Lower leg skin (tissue), 4 donors: ENCODE data around the gene ISCU. TPM values are rescaled to one million over a fixed set of nuclear protein-coding genes. Genes with fewer than 3 reads are reported as not detected.

Experiments
- DNase-seq, 2 donors: peaks; one replicate each; pipeline ENCODE4 v3.0.0-alpha.2; 2019; ENCODE audit warnings: low spot score in 2 of 2
- H3K4me3 ChIP-seq: fragments of 200-600 bp; sonication (generic); 2 replicates; pipeline ENCODE4 v1.5.1; 2017; ENCODE audit warnings: mild to moderate bottlenecking, low read depth; ENCODE audit not compliant: poor library complexity, severe bottlenecking
- POLR2A ChIP-seq, 2 donors: fragments of 450-650 bp; IDR thresholded peaks; one replicate each; pipeline ENCODE4 v1.6.1; 2016 to 2017; ENCODE audit warnings: antibody characterized with exemption in 2 of 2, mild to moderate bottlenecking in 1 of 2, moderate library complexity in 1 of 2
- WGBS, 2 donors: methylation state at CpG; one replicate each; pipeline ENCODE4 v1.1.5; 2018; 5-methylcytosine and 5-hydroxymethylcytosine counted together
- intact Hi-C: fragments of 100-400 bp; cut with DNase I; formaldehyde crosslinking; loops from one replicate; pipeline ENCODE4 v1.15.0; 2023; ENCODE audit warnings: low total_unique reads
- total RNA-seq, 4 donors: library from RNA; depleted of rRNA; stranded (reverse); fragments of >200 nt; gene quantifications; one replicate each; pipeline ENCODE4 v1.1.0, GENCODE V29; 2016
- TF ChIP-seq, protein P1 (sequence below), 3 donors: fragments of 450-650 bp; IDR thresholded peaks; one replicate each; pipeline ENCODE4 v1.5.1; 2016; ENCODE audit warnings: antibody characterized with exemption in 3 of 3, mild to moderate bottlenecking in 3 of 3, moderate library complexity in 2 of 3

The ISCU gene
- total RNA-seq, 4 donors from 2014 or later: 94.7 to 175 (median 137) TPM

DNA sequence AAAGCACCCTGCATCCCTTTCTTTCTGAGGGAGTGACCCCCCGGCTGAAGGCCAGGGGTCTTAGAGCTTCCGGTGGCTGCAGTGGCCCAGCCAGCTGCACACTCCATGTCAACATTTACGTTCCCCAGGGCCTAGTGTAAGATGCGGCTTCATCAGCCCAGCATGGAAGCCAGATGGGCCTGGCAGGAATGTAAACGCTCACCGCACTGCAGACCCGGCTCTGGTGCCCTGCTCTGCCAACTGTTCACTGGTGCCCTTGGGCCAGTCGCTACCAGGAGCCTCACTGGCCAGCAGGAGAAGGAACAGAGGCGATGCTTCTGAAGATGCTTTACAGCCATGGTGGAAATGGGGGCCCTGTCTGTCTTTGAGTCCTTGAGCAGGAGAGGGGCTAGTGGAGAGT, 44.1 kb downstream of the ISCU start:
- intact Hi-C loops: no loop called here
- no peak for DNase-seq
- no peak for TF ChIP-seq POLR2A (IDR thresholded peaks at IDR 0.05)
- TF ChIP-seq, protein P1, sequence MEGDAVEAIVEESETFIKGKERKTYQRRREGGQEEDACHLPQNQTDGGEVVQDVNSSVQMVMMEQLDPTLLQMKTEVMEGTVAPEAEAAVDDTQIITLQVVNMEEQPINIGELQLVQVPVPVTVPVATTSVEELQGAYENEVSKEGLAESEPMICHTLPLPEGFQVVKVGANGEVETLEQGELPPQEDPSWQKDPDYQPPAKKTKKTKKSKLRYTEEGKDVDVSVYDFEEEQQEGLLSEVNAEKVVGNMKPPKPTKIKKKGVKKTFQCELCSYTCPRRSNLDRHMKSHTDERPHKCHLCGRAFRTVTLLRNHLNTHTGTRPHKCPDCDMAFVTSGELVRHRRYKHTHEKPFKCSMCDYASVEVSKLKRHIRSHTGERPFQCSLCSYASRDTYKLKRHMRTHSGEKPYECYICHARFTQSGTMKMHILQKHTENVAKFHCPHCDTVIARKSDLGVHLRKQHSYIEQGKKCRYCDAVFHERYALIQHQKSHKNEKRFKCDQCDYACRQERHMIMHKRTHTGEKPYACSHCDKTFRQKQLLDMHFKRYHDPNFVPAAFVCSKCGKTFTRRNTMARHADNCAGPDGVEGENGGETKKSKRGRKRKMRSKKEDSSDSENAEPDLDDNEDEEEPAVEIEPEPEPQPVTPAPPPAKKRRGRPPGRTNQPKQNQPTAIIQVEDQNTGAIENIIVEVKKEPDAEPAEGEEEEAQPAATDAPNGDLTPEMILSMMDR (IDR thresholded peaks at IDR 0.05): no peak
- WGBS, 2 donors: 81% methylated on average over 9 of the region's 9 CpGs
- H3K4me3 ChIP-seq: no peak overlapping the region

DNA sequence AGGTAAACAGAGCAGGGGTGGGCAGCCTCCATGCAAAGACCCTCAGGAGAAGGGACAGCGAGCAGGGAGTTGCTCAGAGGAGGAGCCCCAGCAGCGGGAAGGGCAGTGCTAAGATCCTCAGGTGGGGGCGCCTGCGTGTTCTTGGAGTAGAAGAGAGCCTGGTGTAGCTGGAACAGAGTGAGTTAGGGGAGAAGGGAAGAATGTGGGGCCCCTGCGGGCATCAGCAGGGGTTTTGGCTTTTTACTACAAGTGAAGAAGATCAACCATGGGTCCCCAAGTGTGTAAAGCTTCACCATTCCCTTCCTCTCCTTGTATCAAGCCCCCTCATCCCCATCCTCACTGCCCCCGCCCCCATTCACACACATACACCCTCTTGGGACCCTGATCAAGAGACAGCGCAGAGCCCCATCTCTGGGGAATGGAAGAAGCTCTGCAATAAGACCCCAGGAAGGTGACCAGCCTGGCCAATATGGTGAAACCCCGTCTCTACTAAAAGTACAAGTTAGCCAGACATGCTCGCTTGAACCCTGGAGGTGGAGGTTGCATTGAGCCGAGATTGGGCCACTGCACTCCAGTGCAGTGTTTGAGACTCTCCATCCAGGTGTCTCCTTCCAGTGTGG, 45.7 kb downstream of the ISCU start:
- DNase-seq: no peak
- TF ChIP-seq POLR2A (IDR thresholded peaks at IDR 0.05): no peak
- TF ChIP-seq, protein P1 (IDR thresholded peaks at IDR 0.05): no peak
- 90 to 95% methylated on average over 10 of the region's 10 CpGs for WGBS, 2 donors
- no peak overlapping the region for H3K4me3 ChIP-seq
- intact Hi-C loops: no loop called here

DNA sequence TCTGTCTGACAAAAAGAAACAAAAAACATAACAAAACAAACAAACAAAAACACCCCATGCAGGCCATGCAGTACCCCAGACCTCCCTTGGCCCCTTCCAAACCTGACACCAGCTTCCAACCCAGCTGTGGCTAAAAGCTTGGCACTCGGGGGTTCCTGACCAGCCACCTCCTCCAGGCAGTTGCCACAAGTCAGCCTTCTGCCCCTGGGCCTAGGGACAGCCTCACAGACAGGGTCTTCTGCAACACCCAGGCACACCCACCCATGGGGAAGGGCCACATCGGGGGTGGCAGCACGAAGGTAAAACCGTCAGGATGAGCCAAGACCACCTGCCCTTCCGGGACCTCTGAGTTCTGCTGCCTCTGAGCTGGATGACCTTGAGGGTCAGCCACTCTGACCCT, 46.2 kb downstream of the ISCU start:
- WGBS, 2 donors: 76 to 79% methylated on average over 5 of the region's 5 CpGs
- intact Hi-C loops: no loop called here
- no peak for DNase-seq
- H3K4me3 ChIP-seq: no peak overlapping the region
- TF ChIP-seq POLR2A (IDR thresholded peaks at IDR 0.05): no peak

DNA sequence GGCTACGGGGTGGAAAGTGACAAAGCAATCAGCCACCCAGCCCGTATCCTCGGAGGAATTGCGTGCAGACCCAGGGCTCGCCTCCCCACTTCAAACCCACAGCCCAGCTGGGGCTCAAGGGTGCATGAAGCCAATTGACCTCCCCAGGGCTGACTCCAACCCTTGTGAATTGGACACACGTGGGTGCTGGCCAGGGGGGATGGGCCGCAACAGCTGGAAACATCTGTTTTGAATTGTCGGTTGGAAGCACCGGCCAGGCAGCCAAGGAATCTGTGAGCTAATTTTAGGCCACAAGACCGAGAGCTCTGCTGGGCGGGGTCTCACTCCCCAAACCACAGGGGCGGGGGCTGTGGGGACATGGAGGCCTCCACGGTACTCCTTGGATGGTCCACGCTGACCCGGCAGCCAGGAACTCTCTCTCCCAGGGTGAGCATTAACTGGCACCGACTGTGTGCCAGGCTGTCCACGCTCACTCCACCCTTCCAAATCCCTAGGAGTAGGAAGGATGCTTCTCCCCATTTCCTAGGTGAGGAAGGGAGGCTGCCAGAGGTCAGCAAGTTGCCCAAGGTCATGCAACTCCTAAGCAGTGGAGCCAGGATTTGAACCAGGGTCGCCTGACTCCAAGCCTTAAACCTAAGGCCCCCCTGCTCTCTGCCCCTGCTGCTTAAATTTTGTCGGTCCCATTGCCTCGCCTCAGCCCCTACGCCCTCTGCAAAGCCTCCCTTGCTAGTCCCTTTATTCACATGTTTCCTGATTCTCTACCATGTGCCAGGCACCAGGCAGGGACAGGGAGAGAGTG, 47.3 kb downstream of the ISCU start:
- no peak overlapping the region for H3K4me3 ChIP-seq
- WGBS, 2 donors: 58 to 61% methylated on average over 18 to 21 of the region's 21 CpGs
- DNase-seq: peak; percentile 79 to 96
- intact Hi-C loops: loop anchor here (5.0 kb wide), 1 partner anchor 42 kb away; no protein-coding TSS in a partner anchor
- TF ChIP-seq, protein P1 (IDR thresholded peaks at IDR 0.05): no peak
- TF ChIP-seq POLR2A (IDR thresholded peaks at IDR 0.05): no peak

DNA sequence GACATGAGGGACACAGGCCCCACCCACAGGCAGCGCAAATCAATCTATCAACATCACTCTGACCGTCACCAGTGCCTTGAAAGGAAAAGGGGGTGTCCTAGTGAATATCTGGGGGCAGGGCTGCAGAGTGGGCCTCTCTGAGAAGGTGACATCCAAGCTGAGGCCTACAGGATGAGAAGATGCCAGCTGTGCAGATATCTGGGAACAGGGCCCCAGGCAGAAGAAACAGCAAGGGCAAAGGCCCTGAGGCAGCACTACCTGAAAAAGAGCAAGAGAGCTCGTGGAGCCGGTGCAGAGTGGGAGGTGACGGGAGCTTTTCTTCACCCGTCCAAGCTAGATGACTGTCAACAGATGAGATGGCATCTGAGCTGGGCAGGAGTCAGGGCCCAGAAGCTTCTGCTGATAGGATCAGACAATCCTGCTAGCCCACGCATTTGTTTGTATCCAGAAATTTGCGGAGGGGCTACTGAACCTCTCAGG, 48.0 kb downstream of the ISCU start:
- no peak overlapping the region for H3K4me3 ChIP-seq
- 83 to 87% methylated on average over 8 of the region's 8 CpGs for WGBS, 2 donors
- no peak for DNase-seq
- no peak for TF ChIP-seq POLR2A (IDR thresholded peaks at IDR 0.05)
- TF ChIP-seq, protein P1 (IDR thresholded peaks at IDR 0.05): no peak
- intact Hi-C loops: loop anchor here (5.0 kb wide), 1 partner anchor 43 kb away; no protein-coding TSS in a partner anchor
